HG03045 (cell line): Measurements from ENCODE around the gene STIM2.
"Not testable (repeated sequence)": the region's sequence is repeated elsewhere in the genome, so short reads cannot be mapped to it uniquely, and the experiment has no call there.

Source experiments
- ATAC-seq: cut with Tn5 transposase; IDR thresholded peaks from one replicate; pipeline ENCODE4 v1.9.1; 2021; ENCODE audit warnings: mild to moderate bottlenecking, moderate library complexity; ENCODE audit not compliant: unreplicated experiment

Gene STIM2

GRCh38 chr4:26947318-26947717 lies 86.7 kb downstream of the STIM2 start:
- no peak for ATAC-seq

- no peak for ATAC-seq
Observed at GRCh38 chr4:26950446-26950845, 89.8 kb downstream of the STIM2 start.

GRCh38 chr4:26952891-26953290 lies 92.2 kb downstream of the STIM2 start:
- ATAC-seq = no peak

- no peak for ATAC-seq
Observed at GRCh38 chr4:26953366-26953765, 92.7 kb downstream of the STIM2 start.

- no peak for ATAC-seq
Observed at GRCh38 chr4:26953770-26954423, 93.3 kb downstream of the STIM2 start.

GRCh38 chr4:26955241-26955640 lies 94.6 kb downstream of the STIM2 start:
- ATAC-seq = no peak

- ATAC-seq = no peak
Observed at GRCh38 chr4:26958925-26959653, 98.4 kb downstream of the STIM2 start.

- ATAC-seq = no peak
Observed at GRCh38 chr4:26959654-26960047, 99.0 kb downstream of the STIM2 start.

GRCh38 chr4:26962720-26963119 lies 102.1 kb downstream of the STIM2 start:
- ATAC-seq = no peak

- ATAC-seq = no peak
Observed at GRCh38 chr4:26964512-26964911, 103.9 kb downstream of the STIM2 start.

GRCh38 chr4:26964994-26965393 lies 104.4 kb downstream of the STIM2 start:
- no peak for ATAC-seq

GRCh38 chr4:26975464-26976181 lies 115.0 kb downstream of the STIM2 start:
- ATAC-seq = not testable (repeated sequence)

- ATAC-seq = no peak
Observed at GRCh38 chr4:26978387-26979053, 117.9 kb downstream of the STIM2 start.

- ATAC-seq = no peak
Observed at GRCh38 chr4:26984896-26985295, 124.3 kb downstream of the STIM2 start.

- peak; percentile 83 for ATAC-seq
Observed at GRCh38 chr4:26985873-26986272, 125.2 kb downstream of the STIM2 start.

- ATAC-seq = no peak
Observed at GRCh38 chr4:26987191-26987590, 126.5 kb downstream of the STIM2 start.

GRCh38 chr4:26991057-26991456 lies 130.4 kb downstream of the STIM2 start:
- no peak for ATAC-seq

GRCh38 chr4:26992657-26993361 lies 132.2 kb downstream of the STIM2 start:
- ATAC-seq = peak; percentile 95

GRCh38 chr4:26993539-26993938 lies 132.9 kb downstream of the STIM2 start:
- ATAC-seq = no peak

GRCh38 chr4:26993967-26994366 lies 133.3 kb downstream of the STIM2 start:
- ATAC-seq = no peak

GRCh38 chr4:26995316-26995715 lies 134.7 kb downstream of the STIM2 start:
- ATAC-seq = no peak
